Activated CD4-positive, alpha-beta T cell treated with anti-CD3 and anti-CD28 coated beads for 4 hours (primary cell): Measurements from ENCODE around the gene SHQ1.
"Not testable (repeated sequence)": the region's sequence is repeated elsewhere in the genome, so short reads cannot be mapped to it uniquely, and the experiment has no call there.

ENCODE experiments used
- DNase-seq, 2 donors: peaks; one replicate each; pipeline ENCODE4 v3.0.0-alpha.2; 2020

SHQ1 gene

GRCh38 chr3:72798552-72799195 lies 49.6 kb downstream of the SHQ1 start:
- no peak for DNase-seq

- no peak for DNase-seq
Observed at GRCh38 chr3:72797773-72798543, 50.3 kb downstream of the SHQ1 start.

- DNase-seq: no peak
Observed at GRCh38 chr3:72794079-72794478, 54.2 kb downstream of the SHQ1 start.

GRCh38 chr3:72791161-72791560 lies 57.1 kb downstream of the SHQ1 start:
- no peak for DNase-seq

- no peak for DNase-seq
Observed at GRCh38 chr3:72789786-72790185, 58.5 kb downstream of the SHQ1 start.

GRCh38 chr3:72788232-72788631 lies 60.0 kb downstream of the SHQ1 start:
- not testable (repeated sequence) for DNase-seq

- no peak for DNase-seq
Observed at GRCh38 chr3:72786668-72787067, 61.6 kb downstream of the SHQ1 start.

- no peak for DNase-seq
Observed at GRCh38 chr3:72784226-72784625, 64.0 kb downstream of the SHQ1 start.

- DNase-seq: no peak
Observed at GRCh38 chr3:72782521-72782920, 65.7 kb downstream of the SHQ1 start.

- DNase-seq: no peak
Observed at GRCh38 chr3:72769758-72770540, 78.3 kb downstream of the SHQ1 start.

- DNase-seq: no peak
Observed at GRCh38 chr3:72768936-72769335, 79.3 kb downstream of the SHQ1 start.

GRCh38 chr3:72768481-72768880 lies 79.8 kb downstream of the SHQ1 start:
- DNase-seq: no peak

GRCh38 chr3:72768006-72768441 lies 80.2 kb downstream of the SHQ1 start:
- DNase-seq: no peak

- no peak for DNase-seq
Observed at GRCh38 chr3:72766866-72767265, 81.4 kb downstream of the SHQ1 start.

GRCh38 chr3:72763751-72764440 lies 84.3 kb downstream of the SHQ1 start:
- no peak for DNase-seq

GRCh38 chr3:72761410-72761809 lies 86.8 kb downstream of the SHQ1 start:
- DNase-seq: no peak

GRCh38 chr3:72760225-72760624 lies 88.0 kb downstream of the SHQ1 start:
- DNase-seq: no peak

GRCh38 chr3:72756900-72757299 lies 91.3 kb downstream of the SHQ1 start:
- peak; percentile 11 to 13 for DNase-seq

- DNase-seq: no peak
Observed at GRCh38 chr3:72754582-72754981, 93.7 kb downstream of the SHQ1 start.

GRCh38 chr3:72753495-72753894 lies 94.8 kb downstream of the SHQ1 start:
- no peak for DNase-seq

- DNase-seq: no peak
Observed at GRCh38 chr3:72750405-72750965, 97.8 kb downstream of the SHQ1 start.

- DNase-seq: no peak
Observed at GRCh38 chr3:72748659-72749058, 99.6 kb downstream of the SHQ1 start.
